ENCODE results near the gene SORT1.
"Not testable (repeated sequence)": the region's sequence is repeated elsewhere in the genome, so short reads cannot be mapped to it uniquely, and the experiment has no call there.

Gene SORT1

GRCh38 chr1:109298666-109299557, 98.8 kb downstream of the SORT1 start:
- DNase-seq (ENCODE audit: low read depth), result peak; percentile 54

GRCh38 chr1:109296782-109297181, 100.9 kb downstream of the SORT1 start:
- DNase-seq (ENCODE audit: low read depth), result no peak

- DNase-seq (ENCODE audit: low read depth), result no peak
Observed at GRCh38 chr1:109295712-109296415, 101.9 kb downstream of the SORT1 start.

GRCh38 chr1:109294481-109294880, 103.2 kb downstream of the SORT1 start:
- no peak for DNase-seq (ENCODE audit: low read depth)

GRCh38 chr1:109293026-109293425, 104.7 kb downstream of the SORT1 start:
- DNase-seq (ENCODE audit: low read depth), result no peak

- DNase-seq (ENCODE audit: low read depth), result no peak
Observed at GRCh38 chr1:109292364-109292763, 105.4 kb downstream of the SORT1 start.

GRCh38 chr1:109290998-109291397, 106.7 kb downstream of the SORT1 start:
- no peak for DNase-seq (ENCODE audit: low read depth)

- DNase-seq (ENCODE audit: low read depth), result no peak
Observed at GRCh38 chr1:109290137-109290536, 107.6 kb downstream of the SORT1 start.

GRCh38 chr1:109286762-109287161, 111.0 kb downstream of the SORT1 start:
- not testable (repeated sequence) for DNase-seq (ENCODE audit: low read depth)

GRCh38 chr1:109283748-109284600, 113.7 kb downstream of the SORT1 start:
- no peak for DNase-seq (ENCODE audit: low read depth)

GRCh38 chr1:109282952-109283747, 114.6 kb downstream of the SORT1 start, which contains the start of gene PSRC1:
PSRC1 (minus strand) TSS chr1:109283145.
- DNase-seq (ENCODE audit: low read depth), result peak; percentile 94

GRCh38 chr1:109282497-109282951, 115.2 kb downstream of the SORT1 start:
- no peak for DNase-seq (ENCODE audit: low read depth)

GRCh38 chr1:109281680-109282496, 115.8 kb downstream of the SORT1 start:
- no peak for DNase-seq (ENCODE audit: low read depth)

GRCh38 chr1:109280862-109281261, 116.9 kb downstream of the SORT1 start:
- DNase-seq (ENCODE audit: low read depth), result no peak

GRCh38 chr1:109279615-109280278, 118.0 kb downstream of the SORT1 start:
- DNase-seq (ENCODE audit: low read depth), result no peak

- DNase-seq (ENCODE audit: low read depth), result no peak
Observed at GRCh38 chr1:109277434-109278204, 120.1 kb downstream of the SORT1 start.

GRCh38 chr1:109275706-109276345, 121.9 kb downstream of the SORT1 start:
- no peak for DNase-seq (ENCODE audit: low read depth)
